Activated CD8-positive, alpha-beta memory T cell treated with anti-CD3 and anti-CD28 coated beads for 36 hours (primary cell): ENCODE data around the gene SHROOM3. TPM values are rescaled to one million over a fixed set of nuclear protein-coding genes. Genes with fewer than 3 reads are reported as not detected.

Source experiments
- CTCF ChIA-PET: fragments of 350-600 bp; sonication (Branson Sonifier 250); formaldehyde crosslinking; loops from one replicate; lab custom pipeline; 2021; ENCODE audit warnings: antibody characterized with exemption; lab: Charles Lee
- POLR2A ChIA-PET: fragments of 350-600 bp; sonication (Branson Sonifier 250); formaldehyde crosslinking; loops from one replicate; lab custom pipeline; 2021; ENCODE audit warnings: antibody characterized with exemption; lab: Charles Lee
- total RNA-seq, 2 experiments: library from RNA; stranded (reverse); gene quantifications; one replicate each; pipeline ENCODE4 v1.2.3, GENCODE V29; 2021

The SHROOM3 gene
- total RNA-seq, 2 experiments from 2014 or later = not detected

GRCh38 chr4:76526585-76526990, 91.6 kb downstream of the SHROOM3 start:
- ChIA-PET POLR2A (no interaction called here), CTCF (no interaction called here)

DNA sequence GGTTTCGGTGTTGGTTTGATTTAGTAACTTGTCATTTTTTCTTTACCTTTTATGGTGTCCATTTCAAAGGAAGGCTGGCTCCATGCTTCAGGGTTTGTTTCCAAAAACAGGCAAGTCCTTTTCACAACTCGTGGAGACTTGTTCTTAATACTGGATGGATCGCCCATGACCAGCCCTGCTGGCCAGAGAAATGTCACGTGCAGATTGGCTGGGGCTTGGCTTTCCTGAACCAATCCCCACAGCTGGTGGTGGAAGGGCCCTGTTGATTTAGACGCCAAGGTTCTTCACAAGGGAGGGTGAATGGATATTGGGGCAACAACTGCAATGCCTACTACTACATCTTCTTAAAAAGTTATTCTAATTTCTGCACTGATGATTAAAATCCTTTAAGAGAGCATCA, 92.6 kb downstream of the SHROOM3 start:
- CTCF ChIA-PET = no interaction called here
- POLR2A ChIA-PET = no interaction called here

- ChIA-PET CTCF (no interaction called here), POLR2A (no interaction called here)
These were observed 96.6 kb downstream of the SHROOM3 start for GRCh38 chr4:76531597-76531996.

GRCh38 chr4:76532805-76533204, 97.8 kb downstream of the SHROOM3 start:
- POLR2A ChIA-PET = no interaction called here

GRCh38 chr4:76533314-76533713, 98.3 kb downstream of the SHROOM3 start:
- ChIA-PET CTCF (no interaction called here), POLR2A (no interaction called here)

More at GRCh38 chr4:76532805-76533204, 97.8 kb downstream of the SHROOM3 start:
- CTCF ChIA-PET = no interaction called here

- CTCF ChIA-PET = no interaction called here
- POLR2A ChIA-PET = no interaction called here
These were observed 100.8 kb downstream of the SHROOM3 start for GRCh38 chr4:76535603-76536372.

GRCh38 chr4:76536373-76536689, 101.3 kb downstream of the SHROOM3 start:
- ChIA-PET CTCF (no interaction called here), POLR2A (no interaction called here)

DNA sequence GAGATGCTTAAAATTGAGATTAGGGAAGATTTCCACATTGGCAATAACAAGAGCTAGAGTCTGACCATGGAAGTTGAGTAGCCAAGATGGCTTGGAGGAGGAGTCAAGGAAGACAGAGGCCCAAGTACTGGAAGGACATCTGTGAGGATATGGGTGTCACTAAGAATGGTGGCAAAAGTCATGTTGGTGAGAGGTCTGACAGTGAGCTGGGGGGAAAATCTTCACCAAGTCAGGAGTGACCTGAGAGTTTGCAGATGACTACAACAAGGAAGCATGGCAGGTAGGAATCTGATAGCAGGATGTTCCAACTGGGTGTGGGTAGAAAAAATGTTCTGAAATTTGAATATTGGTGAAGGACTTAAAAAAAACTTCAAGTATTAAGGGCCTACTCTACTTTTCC, 103.3 kb downstream of the SHROOM3 start:
- ChIA-PET POLR2A (no interaction called here), CTCF (no interaction called here)

GRCh38 chr4:76539979-76540378, 105.0 kb downstream of the SHROOM3 start:
- ChIA-PET POLR2A (no interaction called here), CTCF (no interaction called here)

DNA sequence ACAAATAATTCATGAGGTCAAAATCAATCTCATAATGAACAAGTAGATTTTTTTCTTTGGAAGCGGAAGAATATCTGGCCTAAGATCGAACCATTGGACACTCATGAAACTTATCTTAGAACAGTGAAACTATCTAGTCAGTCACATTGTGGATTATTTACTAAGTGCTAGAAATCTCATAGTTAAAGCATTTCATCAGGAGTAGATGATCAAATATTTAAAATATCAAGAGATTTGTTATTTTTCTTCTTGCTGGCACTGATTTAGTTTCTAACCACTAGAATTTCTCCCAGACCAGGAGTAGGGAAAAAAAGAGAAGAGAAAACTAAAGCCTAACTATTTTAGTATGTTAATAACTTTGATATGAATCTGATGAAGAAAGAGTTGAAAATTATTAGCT, 105.5 kb downstream of the SHROOM3 start:
- ChIA-PET POLR2A (no interaction called here), CTCF (no interaction called here)

DNA sequence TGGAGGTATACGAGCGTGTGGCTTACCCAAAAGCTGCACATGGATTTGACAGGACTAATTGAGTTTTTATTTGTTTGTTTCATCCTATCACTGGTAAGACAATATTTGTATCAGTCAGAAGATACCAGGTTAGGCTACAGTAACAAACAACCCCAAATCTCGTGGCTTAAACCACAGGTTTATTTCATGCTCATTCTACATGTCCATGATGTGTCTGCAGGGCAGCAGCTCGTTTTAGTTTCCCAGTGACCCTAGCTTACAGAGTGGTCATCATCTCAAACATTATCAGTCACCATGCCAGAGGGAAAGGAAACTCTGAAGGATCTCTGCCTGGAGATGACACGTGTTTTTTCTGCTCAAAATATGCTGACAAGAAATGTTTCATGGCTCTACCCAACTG, 108.3 kb downstream of the SHROOM3 start:
- CTCF ChIA-PET = no interaction called here
- POLR2A ChIA-PET = no interaction called here

- ChIA-PET POLR2A (no interaction called here), CTCF (no interaction called here)
These were observed 109.7 kb downstream of the SHROOM3 start for GRCh38 chr4:76544725-76545124.

DNA sequence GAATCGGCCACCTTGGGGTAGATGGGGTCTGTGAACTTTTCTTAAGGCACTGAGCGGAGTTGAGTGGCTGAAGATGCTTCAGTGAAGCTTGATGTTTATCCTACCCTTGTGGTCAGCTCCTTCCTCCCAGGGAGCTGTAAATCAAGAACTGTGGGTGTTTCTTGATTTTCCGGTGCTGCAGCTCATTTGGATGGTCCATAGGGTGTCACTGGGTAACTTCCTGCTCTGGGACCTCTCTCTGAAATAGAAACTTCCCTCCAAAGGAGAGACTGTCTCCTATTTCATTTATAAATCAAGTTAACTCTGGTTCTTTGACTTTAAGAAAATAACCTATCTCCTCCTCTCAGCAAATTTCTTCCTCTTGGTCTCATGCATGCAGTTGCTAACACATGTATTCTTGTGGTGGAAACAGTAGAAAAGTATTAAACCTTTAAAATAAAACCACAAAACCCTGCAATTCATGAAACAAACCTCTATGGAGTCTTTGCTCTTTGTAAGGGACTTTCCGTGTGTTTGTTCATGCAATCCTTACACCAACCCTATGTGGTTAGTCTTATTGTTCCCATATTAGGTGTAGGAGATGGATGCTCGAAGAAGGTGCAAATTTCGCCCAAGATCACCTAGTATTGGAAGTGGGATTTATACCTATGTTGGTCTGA, 110.3 kb downstream of the SHROOM3 start:
- ChIA-PET POLR2A (no interaction called here), CTCF (no interaction called here)

- ChIA-PET CTCF (no interaction called here), POLR2A (no interaction called here)
These were observed 111.3 kb downstream of the SHROOM3 start for GRCh38 chr4:76546327-76546726.

DNA sequence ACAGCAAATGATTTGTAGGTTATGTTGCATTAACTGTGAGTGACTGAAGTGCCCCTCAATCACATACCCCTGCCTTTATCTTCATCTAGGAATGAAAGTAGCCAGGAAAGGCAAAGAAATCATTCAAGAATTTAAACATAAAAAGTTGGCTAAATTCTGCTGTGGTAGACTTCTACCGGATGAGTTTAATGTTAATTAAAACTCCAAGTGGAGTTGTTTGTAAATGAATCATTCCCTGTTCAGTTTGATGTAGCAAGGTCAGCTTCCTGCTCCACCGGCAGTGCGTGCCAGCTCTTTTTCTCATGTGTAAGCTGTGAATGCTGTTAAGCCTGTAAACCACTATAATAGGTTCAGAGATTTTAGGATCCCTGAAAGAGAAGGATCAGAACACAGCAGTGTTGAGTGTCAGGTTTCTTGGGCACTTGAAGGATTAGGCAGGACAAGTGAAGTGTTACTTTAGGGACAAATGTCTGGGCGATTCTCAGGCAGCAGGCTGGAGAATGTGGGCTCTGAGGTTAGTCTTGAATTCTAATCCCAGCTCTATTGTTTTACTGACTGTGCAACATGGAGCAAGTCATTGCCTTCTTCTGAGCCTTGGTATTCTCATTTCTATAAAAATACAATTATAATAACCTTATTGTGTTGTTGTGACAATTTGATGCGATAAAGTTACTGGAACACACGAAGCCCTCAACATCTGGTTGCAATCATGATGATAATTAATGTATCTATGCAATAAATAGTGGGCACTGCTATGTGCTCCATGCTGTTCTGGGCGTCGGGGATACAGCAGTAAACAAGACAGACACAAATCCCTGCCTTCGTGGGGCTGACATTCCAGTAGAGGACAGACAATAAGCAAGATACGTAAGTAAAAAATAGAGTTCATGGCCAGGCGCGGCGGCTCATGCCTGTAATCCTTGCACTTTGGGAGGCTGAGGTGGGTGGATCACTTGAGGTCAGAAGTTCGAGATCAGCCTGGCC, 112.0 kb downstream of the SHROOM3 start:
- ChIA-PET POLR2A (no interaction called here), CTCF (no interaction called here)

DNA sequence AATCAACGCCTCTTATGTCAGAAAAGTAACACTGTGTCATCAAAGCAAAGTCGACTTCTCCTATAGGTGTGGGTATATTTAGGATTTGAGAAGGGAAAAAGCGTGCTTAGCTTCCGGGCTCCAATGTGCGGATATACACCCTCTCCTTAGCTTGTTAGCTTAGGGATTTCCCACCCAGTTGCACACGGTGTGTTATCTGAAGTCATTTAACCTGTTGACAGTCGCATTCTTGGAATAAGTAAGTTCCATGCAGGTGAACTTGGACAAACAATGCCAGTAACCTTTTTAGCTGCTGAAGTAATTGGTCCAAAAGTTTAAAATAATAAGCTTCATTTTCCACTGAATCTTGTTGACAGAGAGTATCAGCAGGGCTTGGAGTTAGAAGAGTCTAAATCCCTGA, 113.7 kb downstream of the SHROOM3 start:
- ChIA-PET CTCF (no interaction called here), POLR2A (no interaction called here)

- ChIA-PET POLR2A (no interaction called here), CTCF (no interaction called here)
These were observed 114.7 kb downstream of the SHROOM3 start for GRCh38 chr4:76549765-76550164.

DNA sequence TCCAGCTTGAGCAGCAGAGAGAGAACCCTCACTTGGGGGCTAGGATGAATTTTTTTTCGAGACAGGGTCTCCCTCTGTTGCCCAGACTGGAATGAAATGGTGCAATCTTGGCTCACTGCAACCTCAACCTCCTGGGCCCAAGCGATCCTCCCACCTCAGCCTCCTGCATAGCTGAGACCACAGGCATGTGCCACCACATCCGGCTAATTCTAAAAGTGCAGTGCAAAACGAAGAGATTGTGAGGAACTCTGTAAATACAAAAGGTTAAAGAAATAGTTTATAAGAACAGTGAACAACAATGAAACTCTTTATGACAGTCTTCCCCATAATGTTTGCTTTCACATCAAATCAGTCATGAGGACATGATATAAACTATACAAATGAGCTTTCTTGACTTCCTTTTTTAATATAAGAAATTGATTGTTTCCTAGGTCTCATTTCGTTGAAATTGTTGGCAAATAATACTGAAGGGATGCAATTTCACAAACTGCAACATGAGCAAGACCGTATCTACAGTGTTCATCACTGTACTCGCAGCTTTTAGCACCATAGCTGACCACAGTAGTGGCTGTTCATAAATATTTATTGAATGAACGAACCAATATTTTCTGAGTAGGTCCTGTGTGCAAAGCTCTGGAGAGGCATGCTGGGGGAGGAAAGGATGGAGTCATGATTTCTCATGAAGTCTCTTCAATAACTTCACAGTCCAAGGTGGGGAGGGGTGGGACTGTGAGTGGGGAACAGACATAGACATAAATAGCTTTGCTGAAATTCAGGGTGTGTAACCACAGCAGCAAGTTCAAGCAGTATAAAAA, 116.1 kb downstream of the SHROOM3 start:
- ChIA-PET POLR2A (no interaction called here), CTCF (no interaction called here)

GRCh38 chr4:76554630-76555029, 119.6 kb downstream of the SHROOM3 start:
- POLR2A ChIA-PET = no interaction called here

More at GRCh38 chr4:76554630-76555029, 119.6 kb downstream of the SHROOM3 start:
- CTCF ChIA-PET = no interaction called here
